HCT116 (cell line): Measurements from ENCODE around the gene GTF2H1. TPM values are rescaled to one million over a fixed set of nuclear protein-coding genes. Genes with fewer than 3 reads are reported as not detected.

ENCODE experiments used
- ATAC-seq: fragments of 200-7000 bp; cut with Tn5 transposase; 2 replicates; pipeline ENCODE4 v1.9.1; 2020; ENCODE audit warnings: mild to moderate bottlenecking, moderate library complexity
- BruUV-seq: library from RNA; stranded (reverse); fragments of 400-500 nt; replicated peaks from 2 replicates; lab custom pipeline; 2021; lab: Mats Ljungman, UMichigan
- CTCF ChIA-PET: fragments of 300-600 bp; sonication (Branson Sonifier 250); formaldehyde crosslinking; loops from one replicate; lab custom pipeline; 2021; ENCODE audit warnings: antibody characterized with exemption; lab: Charles Lee
- POLR2A ChIA-PET: fragments of 300-600, 350-600 bp; sonication (Branson Sonifier 250); formaldehyde crosslinking; loops from one replicate; lab custom pipeline; 2021; ENCODE audit warnings: antibody characterized with exemption; lab: Charles Lee
- RAD21 ChIA-PET, 2 experiments: fragments of 300-600 bp; sonication (Branson Sonifier 250); formaldehyde crosslinking; loops; one replicate each; lab custom pipeline; 2023; ENCODE audit warnings: low total read pairs in 2 of 2; ENCODE audit not compliant: uncharacterized antibody in 2 of 2, unreplicated experiment in 2 of 2, low non-redundant PET in 1 of 2; lab: Charles Lee
- DNase-seq: peaks from one replicate; pipeline ENCODE4 v3.0.0-alpha.2; 2010; ENCODE audit warnings: low read depth, low spot score
- H2AFZ ChIP-seq: fragments of 200-600 bp; shearing (Covaris generic), sonication (generic); 2 replicates; pipeline ENCODE4 v1.6.1; 2017; ENCODE audit warnings: low read depth, mixed run types, mixed read lengths, antibody characterized with exemption, low read length; ENCODE audit not compliant: poor library complexity, severe bottlenecking
- H3K27ac ChIP-seq: 2 replicates; pipeline ENCODE4 v1.5.1; 2012; ENCODE audit warnings: low read depth, low read length
- H3K27me3 ChIP-seq: fragments of 200-600 bp; sonication (generic); 2 replicates; pipeline ENCODE4 v1.6.1; 2016; ENCODE audit warnings: mixed run types, low read length, mixed read lengths; ENCODE audit not compliant: insufficient read depth
- H3K36me3 ChIP-seq, 2 experiments: fragments of 200-500 bp in 1 of 2; fragments of 200-600 bp in 1 of 2; sonication (Bioruptor generic) in 1 of 2; sonication (generic) in 1 of 2; 2 replicates each; pipeline versions ENCODE4 v1.5.1 to v1.6.1; 2014 to 2016; ENCODE audit warnings: low read length in 2 of 2, inconsistent platforms in 1 of 2, mixed read lengths in 1 of 2, mixed run types in 1 of 2; ENCODE audit not compliant: insufficient read depth in 2 of 2, control insufficient read depth in 1 of 2
- H3K4me1 ChIP-seq, 2 experiments: fragments of 200-600 bp in 1 of 2; sonication (generic) in 1 of 2; 2 replicates each; pipeline versions ENCODE4 v1.5.1 to v1.6.1; 2012 to 2017; ENCODE audit warnings: low read length in 2 of 2, inconsistent platforms in 1 of 2, mild to moderate bottlenecking in 1 of 2, mixed read lengths in 1 of 2, mixed run types in 1 of 2, moderate library complexity in 1 of 2; ENCODE audit not compliant: insufficient read depth in 2 of 2, control insufficient read depth in 1 of 2
- H3K4me2 ChIP-seq: fragments of 200-600 bp; sonication (generic); 2 replicates; pipeline ENCODE4 v1.6.1; 2017; ENCODE audit warnings: mixed run types, low read length, mixed read lengths
- H3K4me3 ChIP-seq, 2 experiments: fragments of 200-600 bp in 1 of 2; sonication (generic) in 1 of 2; replicated peaks in 1 of 2; 2 replicates each; pipeline ENCODE4 v1.5.1; 2011 to 2016; ENCODE audit warnings: low read length in 2 of 2, control low read depth in 1 of 2, low read depth in 1 of 2, mild to moderate bottlenecking in 1 of 2, mixed read lengths in 1 of 2, mixed run types in 1 of 2
- H3K79me2 ChIP-seq: fragments of 200-600 bp; sonication (generic); 2 replicates; pipeline ENCODE4 v1.6.1; 2017; ENCODE audit warnings: mild to moderate bottlenecking, mixed run types, low read length, moderate library complexity, mixed read lengths; ENCODE audit not compliant: insufficient read depth
- H3K9ac ChIP-seq: fragments of 200-600 bp; sonication (generic); 2 replicates; pipeline ENCODE4 v1.6.1; 2016; ENCODE audit warnings: low read length, mixed read lengths
- H3K9me2 ChIP-seq: fragments of 200-600 bp; sonication (generic), shearing (Covaris generic); 2 replicates; pipeline ENCODE4 v1.6.1; 2017; ENCODE audit warnings: mixed run types, mild to moderate bottlenecking, moderate library complexity; ENCODE audit not compliant: insufficient read depth
- H3K9me3 ChIP-seq, 2 experiments: fragments of 200-500 bp in 1 of 2; fragments of 200-600 bp in 1 of 2; sonication (Bioruptor generic) in 1 of 2; sonication (generic) in 1 of 2; 2 replicates each; pipeline ENCODE4 v1.6.1; 2014 to 2017; ENCODE audit warnings: low read length in 2 of 2, mixed read lengths in 2 of 2, inconsistent platforms in 1 of 2, low read depth in 1 of 2, mild to moderate bottlenecking in 1 of 2, mixed run types in 1 of 2, moderate library complexity in 1 of 2; ENCODE audit not compliant: control insufficient read depth in 1 of 2, insufficient read depth in 1 of 2
- H4K20me1 ChIP-seq: fragments of 200-600 bp; sonication (generic), shearing (Covaris generic); 2 replicates; pipeline ENCODE4 v1.6.1; 2017; ENCODE audit warnings: mixed run types, mild to moderate bottlenecking, moderate library complexity; ENCODE audit not compliant: insufficient read depth
- ATF3 ChIP-seq: IDR thresholded peaks from 2 replicates; pipeline ENCODE4 v1.6.1; 2012
- CTCF ChIP-seq, 3 experiments: fragments of 200-600 bp in 1 of 3; sonication (generic) in 1 of 3; IDR thresholded peaks in 2 of 3; conservative IDR thresholded peaks in 1 of 3; 2 replicates each; pipeline ENCODE4 v1.5.1; 2012 to 2017; ENCODE audit warnings: low read depth in 2 of 3, low read length in 2 of 3, antibody characterized with exemption in 1 of 3, borderline replicate concordance in 1 of 3, control low read depth in 1 of 3, mild to moderate bottlenecking in 1 of 3, mixed read lengths in 1 of 3, mixed run types in 1 of 3, moderate library complexity in 1 of 3; ENCODE audit not compliant: insufficient read depth in 1 of 3
- EGR1 ChIP-seq: IDR thresholded peaks from 2 replicates; pipeline ENCODE4 v1.6.1; 2012; ENCODE audit warnings: low read depth
- ELF1 ChIP-seq: IDR thresholded peaks from 2 replicates; pipeline ENCODE4 v1.6.1; 2012; ENCODE audit warnings: low read depth, borderline replicate concordance
- EZH2 ChIP-seq: fragments of 200-600 bp; sonication (generic); IDR thresholded peaks from 2 replicates; pipeline ENCODE4 v1.6.1; 2017; ENCODE audit warnings: antibody characterized with exemption, mixed run types
- EZH2phosphoT487 ChIP-seq: fragments of 200-600 bp; IDR thresholded peaks from 2 replicates; pipeline ENCODE4 v1.6.1; 2018; ENCODE audit warnings: antibody characterized with exemption, borderline replicate concordance
- FOSL1 ChIP-seq: IDR thresholded peaks from 2 replicates; pipeline ENCODE4 v1.6.1; 2012; ENCODE audit warnings: low read depth
- JUND ChIP-seq: IDR thresholded peaks from 2 replicates; pipeline ENCODE4 v1.6.1; 2012
- MAX ChIP-seq: IDR thresholded peaks from 2 replicates; pipeline ENCODE4 v1.6.1; 2012
- POLR2A ChIP-seq: IDR thresholded peaks from 2 replicates; pipeline ENCODE4 v1.7.0; 2011; ENCODE audit warnings: borderline replicate concordance; ENCODE audit not compliant: insufficient read depth, insufficient read length; ENCODE audit errors: extremely low read depth
- POLR2AphosphoS5 ChIP-seq: IDR thresholded peaks from 2 replicates; pipeline ENCODE4 v1.6.1; 2011; ENCODE audit warnings: mild to moderate bottlenecking, low read depth, low read length, moderate library complexity
- RAD21 ChIP-seq: IDR thresholded peaks from 2 replicates; pipeline ENCODE4 v1.6.1; 2012; ENCODE audit warnings: low read depth, mild to moderate bottlenecking
- REST ChIP-seq: IDR thresholded peaks from 2 replicates; pipeline ENCODE4 v1.6.1; 2012; ENCODE audit warnings: low read depth
- SIN3A ChIP-seq: IDR thresholded peaks from 2 replicates; pipeline ENCODE4 v1.6.1; 2012; ENCODE audit warnings: low read depth
- SP1 ChIP-seq: IDR thresholded peaks from 2 replicates; pipeline ENCODE4 v1.6.1; 2012; ENCODE audit warnings: low read depth
- SRF ChIP-seq: IDR thresholded peaks from 2 replicates; pipeline ENCODE4 v1.6.1; 2012; ENCODE audit warnings: low read depth
- TCF7L2 ChIP-seq: IDR thresholded peaks from 2 replicates; pipeline ENCODE4 v1.7.0; 2011; ENCODE audit warnings: borderline replicate concordance, inconsistent platforms; ENCODE audit not compliant: insufficient read depth, insufficient read length; ENCODE audit errors: extremely low read depth
- YY1 ChIP-seq: IDR thresholded peaks from 2 replicates; pipeline ENCODE4 v1.6.1; 2011; ENCODE audit warnings: low read length, low read depth, moderate library complexity, mild to moderate bottlenecking; ENCODE audit not compliant: insufficient replicate concordance; ENCODE audit errors: extremely low read depth
- ZFX ChIP-seq: fragments of 450-650 bp; IDR thresholded peaks from 2 replicates; pipeline ENCODE4 v1.6.1; 2017
- ZNF274 ChIP-seq: fragments of 200-500 bp; sonication (Bioruptor generic); IDR thresholded peaks from 2 replicates; pipeline ENCODE4 v1.6.1; 2014; ENCODE audit warnings: mild to moderate bottlenecking, low read depth, low read length, inconsistent platforms
- intact Hi-C: fragments of 100-400 bp; cut with micrococcal nuclease; formaldehyde crosslinking; loops from 2 replicates; pipeline ENCODE4 v1.10.0; 2022
- total RNA-seq: library from RNA; stranded (reverse); gene quantifications from one replicate; pipeline ENCODE4 v1.2.1, GENCODE V29; 2021; ENCODE audit not compliant: unreplicated experiment

Gene GTF2H1
- total RNA-seq, 1 experiment from 2014 or later, result 37.3 TPM

GRCh38 chr11:18395735-18396504, 73.6 kb downstream of the GTF2H1 start:
- peak overlapping the region; percentile 98 for H3K9ac ChIP-seq
- POLR2A ChIA-PET, result interaction anchor here (1.0 to 5.1 kb wide), 8 partner anchors 11 to 131 kb away, joined by 5 to 88 read pairs (median 10); partner anchors contain the start of genes GTF2H1, HPS5 and TSG101
- H3K4me2 ChIP-seq, result peak overlapping the region; percentile 92
- no peak overlapping the region for H2AFZ ChIP-seq
- ATAC-seq (peak; percentile 86), DNase-seq (peak; percentile 97)
- peaks cover 40 to 48% of the 10 kb centered on the region in 2 experiments for H3K36me3 ChIP-seq
- RAD21 ChIA-PET, result no interaction called here
- peaks cover 65% of the 10 kb centered on the region for H3K79me2 ChIP-seq
- H4K20me1 ChIP-seq, result peaks cover 24% of the 10 kb centered on the region; the same call in 1 of the 2 replicates
- peak overlapping the region; percentile 98 for H3K27ac ChIP-seq
- TF ChIP-seq ATF3 (no peak; the same call in 1 of the 2 replicates), EGR1 (peak; percentile 79), POLR2AphosphoS5 (peak; percentile 75), YY1 (no peak), SRF (no peak), EZH2 (no peak), CTCF (IDR thresholded peaks at IDR 0.05 in 2 of 3, conservative IDR thresholded peaks at IDR 0.05 in 1 of 3; ENCODE audit: borderline replicate concordance in 1 of 3, insufficient read depth in 1 of 3, low read depth in 2 of 3, low read length in 2 of 3) (no peak), FOSL1 (no peak), REST (no peak), JUND (no peak), ELF1 (no peak; the same call in 1 of the 2 replicates), SP1 (peak; percentile 30; the same call in 1 of the 2 replicates), ZFX (peak; percentile 60; the same call in 1 of the 2 replicates), RAD21 (no peak), EZH2phosphoT487 (no peak), MAX (peak; percentile 51; the same call in 1 of the 2 replicates), SIN3A (no peak), ZNF274 (no peak), TCF7L2 (no peak), POLR2A (peak; percentile 50)
- H3K9me3 ChIP-seq, result no peaks in the 10 kb centered on the region
- BruUV-seq, result no TSS peak
- H3K4me1 ChIP-seq, result peaks cover 11 to 25% of the 10 kb centered on the region in 2 experiments
- intact Hi-C loops, result loop anchor here (2.0 to 5.0 kb wide), 2 partner anchors 73 to 131 kb away; partner anchors contain the start of genes GTF2H1, HPS5 and TSG101
- no peaks in the 10 kb centered on the region for H3K27me3 ChIP-seq
- CTCF ChIA-PET, result interaction anchor here (1.3 to 1.7 kb wide), 2 partner anchors 14 to 280 kb away, joined by 4 to 10 read pairs; no protein-coding TSS in a partner anchor
- H3K4me3 ChIP-seq, result peak overlapping the region; percentile 91 to 100
- H3K9me2 ChIP-seq, result no peaks in the 10 kb centered on the region
